ENCODE data around the gene BTLA.
"Not testable (repeated sequence)": the region's sequence is repeated elsewhere in the genome, so short reads cannot be mapped to it uniquely, and the experiment has no call there.

The BTLA gene

GRCh38 chr3:112427123-112427522 lies 72.1 kb downstream of the BTLA start:
- H3K4me3 ChIP-seq (ENCODE audit: low read depth, low read length), result no peak overlapping the region
- H3K27me3 ChIP-seq (ENCODE audit: control insufficient read depth, insufficient read depth, low read length), result no peaks in the 10 kb centered on the region
- no peaks in the 10 kb centered on the region for H3K9me3 ChIP-seq (ENCODE audit: control insufficient read depth, insufficient read depth, low read length)
- H3K4me1 ChIP-seq (ENCODE audit: control insufficient read depth, insufficient read depth, low read length), result peaks cover 11% of the 10 kb centered on the region
- no peaks in the 10 kb centered on the region for H3K36me3 ChIP-seq (ENCODE audit: control insufficient read depth, insufficient read depth, low read length)
- no peak overlapping the region for H3K9ac ChIP-seq (ENCODE audit: low read depth, low read length)

GRCh38 chr3:112425858-112426750 lies 73.2 kb downstream of the BTLA start:
- Histone ChIP-seq H3K4me1 (ENCODE audit: control insufficient read depth, insufficient read depth, low read length) (peaks cover 11% of the 10 kb centered on the region), H3K4me3 (ENCODE audit: low read depth, low read length) (peak overlapping the region; percentile 33)

GRCh38 chr3:112425382-112425781 lies 73.9 kb downstream of the BTLA start:
- Histone ChIP-seq H3K36me3 (ENCODE audit: control insufficient read depth, insufficient read depth, low read length) (no peaks in the 10 kb centered on the region), H3K4me3 (ENCODE audit: low read depth, low read length) (peak overlapping the region; percentile 33), H3K9ac (ENCODE audit: low read depth, low read length) (no peak overlapping the region), H3K27me3 (ENCODE audit: control insufficient read depth, insufficient read depth, low read length) (no peaks in the 10 kb centered on the region), H3K4me1 (ENCODE audit: control insufficient read depth, insufficient read depth, low read length) (peaks cover 11% of the 10 kb centered on the region), H3K9me3 (ENCODE audit: control insufficient read depth, insufficient read depth, low read length) (no peaks in the 10 kb centered on the region)

More at GRCh38 chr3:112425858-112426750, 73.2 kb downstream of the BTLA start:
- H3K9ac ChIP-seq (ENCODE audit: low read depth, low read length), result no peak overlapping the region
- H3K9me3 ChIP-seq (ENCODE audit: control insufficient read depth, insufficient read depth, low read length), result no peaks in the 10 kb centered on the region
- no peaks in the 10 kb centered on the region for H3K27me3 ChIP-seq (ENCODE audit: control insufficient read depth, insufficient read depth, low read length)
- no peaks in the 10 kb centered on the region for H3K36me3 ChIP-seq (ENCODE audit: control insufficient read depth, insufficient read depth, low read length)

GRCh38 chr3:112424394-112424793 lies 74.9 kb downstream of the BTLA start:
- H3K9ac ChIP-seq (ENCODE audit: low read depth, low read length), result no peak overlapping the region
- H3K4me3 ChIP-seq (ENCODE audit: low read depth, low read length), result peak overlapping the region; percentile 33
- no peaks in the 10 kb centered on the region for H3K36me3 ChIP-seq (ENCODE audit: control insufficient read depth, insufficient read depth, low read length)
- no peaks in the 10 kb centered on the region for H3K27me3 ChIP-seq (ENCODE audit: control insufficient read depth, insufficient read depth, low read length)
- peaks cover 11% of the 10 kb centered on the region for H3K4me1 ChIP-seq (ENCODE audit: control insufficient read depth, insufficient read depth, low read length)
- H3K9me3 ChIP-seq (ENCODE audit: control insufficient read depth, insufficient read depth, low read length), result no peaks in the 10 kb centered on the region

GRCh38 chr3:112422921-112423320 lies 76.4 kb downstream of the BTLA start:
- H3K27me3 ChIP-seq (ENCODE audit: control insufficient read depth, insufficient read depth, low read length); H3K9me3 ChIP-seq (ENCODE audit: control insufficient read depth, insufficient read depth, low read length); H3K36me3 ChIP-seq (ENCODE audit: control insufficient read depth, insufficient read depth, low read length): not testable (repeated sequence)
- peaks cover 13% of the 10 kb centered on the region for H3K4me1 ChIP-seq (ENCODE audit: control insufficient read depth, insufficient read depth, low read length)
- H3K9ac ChIP-seq (ENCODE audit: low read depth, low read length), result peak overlapping the region; percentile 97
- H3K4me3 ChIP-seq (ENCODE audit: low read depth, low read length), result peak overlapping the region; percentile 70

- H3K9me3 ChIP-seq (ENCODE audit: control insufficient read depth, insufficient read depth, low read length); H3K9ac ChIP-seq (ENCODE audit: low read depth, low read length): not testable (repeated sequence)
- peak overlapping the region; percentile 53 for H3K4me3 ChIP-seq (ENCODE audit: low read depth, low read length)
Observed at GRCh38 chr3:112418526-112418925, 80.7 kb downstream of the BTLA start.

GRCh38 chr3:112417696-112418318 lies 81.5 kb downstream of the BTLA start:
- H3K36me3 ChIP-seq (ENCODE audit: control insufficient read depth, insufficient read depth, low read length), result peaks cover 10% of the 10 kb centered on the region
- peak overlapping the region; percentile 51 for H3K4me3 ChIP-seq (ENCODE audit: low read depth, low read length)
- no peaks in the 10 kb centered on the region for H3K9me3 ChIP-seq (ENCODE audit: control insufficient read depth, insufficient read depth, low read length)
- peaks cover 10% of the 10 kb centered on the region for H3K4me1 ChIP-seq (ENCODE audit: control insufficient read depth, insufficient read depth, low read length)
- peak overlapping the region; percentile 86 for H3K9ac ChIP-seq (ENCODE audit: low read depth, low read length)
- no peaks in the 10 kb centered on the region for H3K27me3 ChIP-seq (ENCODE audit: control insufficient read depth, insufficient read depth, low read length)

More at GRCh38 chr3:112418526-112418925, 80.7 kb downstream of the BTLA start:
- H3K4me1 ChIP-seq (ENCODE audit: control insufficient read depth, insufficient read depth, low read length); H3K27me3 ChIP-seq (ENCODE audit: control insufficient read depth, insufficient read depth, low read length); H3K36me3 ChIP-seq (ENCODE audit: control insufficient read depth, insufficient read depth, low read length): not testable (repeated sequence)

- H3K9ac ChIP-seq (ENCODE audit: low read depth, low read length), result no peak overlapping the region
- H3K4me3 ChIP-seq (ENCODE audit: low read depth, low read length), result peak overlapping the region; percentile 51
- peaks cover 10% of the 10 kb centered on the region for H3K4me1 ChIP-seq (ENCODE audit: control insufficient read depth, insufficient read depth, low read length)
- H3K36me3 ChIP-seq (ENCODE audit: control insufficient read depth, insufficient read depth, low read length), result peaks cover 10% of the 10 kb centered on the region
- no peaks in the 10 kb centered on the region for H3K9me3 ChIP-seq (ENCODE audit: control insufficient read depth, insufficient read depth, low read length)
- H3K27me3 ChIP-seq (ENCODE audit: control insufficient read depth, insufficient read depth, low read length), result no peaks in the 10 kb centered on the region
Observed at GRCh38 chr3:112416391-112417212, 82.7 kb downstream of the BTLA start.

GRCh38 chr3:112415390-112415789 lies 83.9 kb downstream of the BTLA start:
- no peak overlapping the region for H3K4me3 ChIP-seq (ENCODE audit: low read depth, low read length)
- peaks cover 10% of the 10 kb centered on the region for H3K36me3 ChIP-seq (ENCODE audit: control insufficient read depth, insufficient read depth, low read length)
- no peak overlapping the region for H3K9ac ChIP-seq (ENCODE audit: low read depth, low read length)
- peaks cover 10% of the 10 kb centered on the region for H3K4me1 ChIP-seq (ENCODE audit: control insufficient read depth, insufficient read depth, low read length)
- no peaks in the 10 kb centered on the region for H3K9me3 ChIP-seq (ENCODE audit: control insufficient read depth, insufficient read depth, low read length)
- no peaks in the 10 kb centered on the region for H3K27me3 ChIP-seq (ENCODE audit: control insufficient read depth, insufficient read depth, low read length)
